ENCODE results near the gene DLGAP1. TPM values are rescaled to one million over a fixed set of nuclear protein-coding genes. Genes with fewer than 3 reads are reported as not detected.

The DLGAP1 gene
- total and polyA plus RNA-seq, 10 donors, result 0.11 to 6.0 (median 2.1) TPM

GRCh38 chr18:4231260-4231659 lies 223.8 kb downstream of the DLGAP1 start:
- no peaks in the 10 kb centered on the region for H3K4me1 ChIP-seq
- H3K27me3 ChIP-seq (replicated peaks in 1 of 7), result no peaks in the 10 kb centered on the region
- no peak overlapping the region for H3K27ac ChIP-seq
- TF ChIP-seq POLR2AphosphoS5 (IDR thresholded peaks at IDR 0.05) (no peak), POLR2A (IDR thresholded peaks at IDR 0.05) (no peak)
- no peaks in the 10 kb centered on the region for H3K36me3 ChIP-seq
- intact Hi-C loops (cut with DNase I; ENCODE audit: low total_unique reads), result no loop called here
- H3K4me3 ChIP-seq, result no peak overlapping the region
- DNase-seq, result no peak
- peaks cover 0 to 19% (median 6%) of the 10 kb centered on the region in 8 donors for H3K9me3 ChIP-seq

GRCh38 chr18:4230450-4231168 lies 224.5 kb downstream of the DLGAP1 start:
- H3K4me3 ChIP-seq, result no peak overlapping the region
- H3K27ac ChIP-seq, result no peak overlapping the region
- DNase-seq, result no peak
- WGBS, 5 donors, result 65 to 84% (median 78%) methylated on average over 3 of the region's 3 CpGs
- no peaks in the 10 kb centered on the region for H3K4me1 ChIP-seq
- H3K36me3 ChIP-seq, result no peaks in the 10 kb centered on the region
- peaks cover 0 to 19% (median 6%) of the 10 kb centered on the region in 8 donors for H3K9me3 ChIP-seq
- intact Hi-C loops (cut with DNase I; ENCODE audit: low total_unique reads), result no loop called here
- no peaks in the 10 kb centered on the region for H3K27me3 ChIP-seq (replicated peaks in 1 of 7)
- TF ChIP-seq CTCF (IDR thresholded peaks at IDR 0.05 in 8 of 11, conservative IDR thresholded peaks at IDR 0.05 in 3 of 11) (no peak), POLR2A (IDR thresholded peaks at IDR 0.05) (no peak), POLR2AphosphoS5 (IDR thresholded peaks at IDR 0.05) (no peak)

GRCh38 chr18:4224031-4224704 lies 230.9 kb downstream of the DLGAP1 start:
- DNase-seq, result no peak
- H3K36me3 ChIP-seq, result no peaks in the 10 kb centered on the region
- intact Hi-C loops (cut with DNase I; ENCODE audit: low total_unique reads), result no loop called here
- no peak for TF ChIP-seq POLR2AphosphoS5 (IDR thresholded peaks at IDR 0.05)
- TF ChIP-seq POLR2A (IDR thresholded peaks at IDR 0.05), result no peak
- TF ChIP-seq CTCF (IDR thresholded peaks at IDR 0.05 in 8 of 11, conservative IDR thresholded peaks at IDR 0.05 in 3 of 11), result no peak
- no peaks in the 10 kb centered on the region for H3K4me1 ChIP-seq
- H3K4me3 ChIP-seq, result no peak overlapping the region
- WGBS, 5 donors, result 58 to 80% (median 77%) methylated on average over 4 of the region's 4 CpGs
- H3K9me3 ChIP-seq, result peaks cover 0 to 11% (median 4%) of the 10 kb centered on the region in 8 donors
- no peaks in the 10 kb centered on the region for H3K27me3 ChIP-seq (replicated peaks in 1 of 7)
- H3K27ac ChIP-seq, result no peak overlapping the region

- Histone ChIP-seq H3K4me3 (no peak overlapping the region), H3K36me3 (no peaks in the 10 kb centered on the region), H3K27me3 (replicated peaks in 1 of 7) (no peaks in the 10 kb centered on the region), H3K4me1 (no peaks in the 10 kb centered on the region), H3K9me3 (peaks cover 0 to 6% (median 0%) of the 10 kb centered on the region in 8 donors), H3K27ac (no peak overlapping the region)
- no peak for TF ChIP-seq POLR2A (IDR thresholded peaks at IDR 0.05)
- no peak for TF ChIP-seq CTCF (IDR thresholded peaks at IDR 0.05 in 8 of 11, conservative IDR thresholded peaks at IDR 0.05 in 3 of 11)
- no peak for TF ChIP-seq POLR2AphosphoS5 (IDR thresholded peaks at IDR 0.05)
- 65 to 80% (median 71%) methylated on average over 5 of the region's 5 CpGs for WGBS, 5 donors
- no peak for DNase-seq
- intact Hi-C loops (cut with DNase I; ENCODE audit: low total_unique reads), result no loop called here
These were observed 243.8 kb downstream of the DLGAP1 start for GRCh38 chr18:4211111-4211837.

Measured in spleen (tissue), 11 donors.